HG02973 (cell line): Measurements from ENCODE around the gene SLC28A1.
"Not testable (repeated sequence)": the region's sequence is repeated elsewhere in the genome, so short reads cannot be mapped to it uniquely, and the experiment has no call there.

Experiments used
- ATAC-seq: cut with Tn5 transposase; IDR thresholded peaks from one replicate; pipeline ENCODE4 v1.9.1; 2021; ENCODE audit warnings: moderate library complexity; ENCODE audit not compliant: unreplicated experiment

Gene SLC28A1

DNA sequence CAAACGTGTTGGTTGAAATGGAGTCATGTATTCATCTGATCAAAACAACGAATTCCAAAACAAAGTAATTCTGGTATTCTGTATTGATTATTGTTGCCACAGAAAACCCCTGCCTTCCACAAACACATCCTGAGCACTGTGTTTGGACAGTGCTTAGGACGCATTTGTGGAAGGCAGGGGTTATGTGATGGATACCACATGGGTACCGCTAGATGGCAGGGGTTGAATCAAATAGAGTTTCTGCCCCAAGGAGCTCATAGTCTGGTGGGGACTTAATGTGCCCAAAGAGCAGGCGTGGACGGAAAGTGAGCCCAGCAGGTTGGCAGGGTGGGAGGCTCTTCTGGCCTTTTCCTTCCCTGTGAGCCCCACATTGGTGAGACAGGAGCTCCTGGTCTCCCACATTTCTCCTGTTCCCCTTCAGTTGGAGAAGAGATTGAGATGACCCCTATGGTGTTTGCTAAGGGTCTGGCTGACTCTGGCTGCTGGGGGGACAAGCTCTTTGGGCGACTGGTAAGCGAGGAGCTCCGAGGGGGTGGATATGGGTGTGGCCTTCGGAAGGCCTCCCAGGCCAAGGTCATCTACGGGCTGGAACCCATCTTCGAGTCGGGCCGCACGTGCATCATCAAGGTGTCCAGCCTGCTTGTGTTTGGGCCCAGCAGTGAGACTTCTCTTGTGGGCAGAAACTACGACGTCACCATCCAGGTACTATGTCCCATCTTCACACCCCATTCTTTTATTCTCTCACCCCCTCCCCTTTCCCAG is 22.1 kb upstream of the SLC28A1 start:
- ATAC-seq: no peak

DNA sequence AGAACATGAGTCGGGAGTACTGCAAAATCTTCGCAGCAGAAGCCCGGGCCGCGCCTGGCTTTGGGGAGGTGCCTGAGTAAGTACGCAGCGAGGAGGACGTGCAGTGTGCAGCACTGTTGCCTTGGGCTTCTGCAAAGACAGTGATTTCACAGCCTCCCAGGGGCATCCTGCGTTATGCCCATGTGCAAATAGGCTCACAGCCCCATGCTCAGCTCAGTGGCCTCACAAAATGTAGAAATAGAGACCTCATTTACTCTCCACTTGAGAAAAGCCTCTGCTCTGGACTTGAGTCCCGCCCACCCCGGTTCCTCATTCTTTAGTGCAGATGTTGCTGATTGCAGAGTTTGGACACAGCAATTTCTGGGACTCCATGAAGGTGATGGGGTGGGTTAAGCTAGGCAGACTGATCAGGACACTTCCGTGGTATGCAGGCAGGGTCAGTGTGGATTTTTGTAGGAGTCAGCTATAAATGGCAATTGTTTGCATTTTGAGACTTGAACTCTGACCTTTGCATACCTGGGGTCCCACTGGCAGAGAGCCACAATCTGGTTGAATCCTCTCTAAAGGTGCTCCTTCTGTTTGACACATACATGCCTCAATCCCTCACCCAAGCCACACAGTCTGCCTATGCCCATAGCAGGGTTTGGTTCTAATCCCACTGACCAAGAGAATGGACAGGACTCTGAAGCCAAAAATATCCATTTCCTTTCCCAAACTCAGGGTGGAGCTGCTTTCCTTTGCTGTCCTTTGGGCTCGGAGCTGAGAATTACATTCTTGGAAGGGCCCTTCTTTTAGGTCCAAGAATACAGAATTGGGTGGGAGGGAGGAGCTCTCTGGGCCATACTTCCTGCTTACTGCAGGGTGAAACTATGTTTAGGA is 20.7 kb upstream of the SLC28A1 start:
- ATAC-seq: no peak

- ATAC-seq: no peak
Measured at GRCh38 chr15:84864444-84864795, 20.0 kb upstream of the SLC28A1 start.

DNA sequence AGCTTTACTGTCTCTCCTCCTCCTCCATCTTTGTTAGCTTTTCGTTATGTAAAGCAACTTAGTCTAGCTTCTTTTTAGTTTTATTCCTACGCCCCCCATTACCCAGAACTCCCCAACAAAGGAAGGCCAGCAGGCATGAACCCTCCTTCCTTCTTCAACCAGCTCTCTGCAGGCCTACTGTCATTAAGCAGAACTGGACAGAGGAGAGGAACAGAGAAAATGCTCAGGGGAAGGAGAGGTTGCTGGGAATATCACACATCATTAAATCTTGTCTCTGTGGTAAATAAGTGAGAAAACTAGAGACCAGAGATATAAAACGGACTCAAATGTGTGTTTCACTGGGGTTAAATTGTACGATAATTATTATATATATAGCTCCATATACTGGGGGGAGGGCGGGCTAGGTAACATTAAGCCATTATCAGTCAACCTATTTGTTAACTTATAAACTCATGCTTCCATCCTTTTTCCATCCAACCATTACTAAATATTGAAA is 19.3 kb upstream of the SLC28A1 start:
- ATAC-seq: no peak

- ATAC-seq: no peak
Measured at GRCh38 chr15:84868037-84868880, 16.2 kb upstream of the SLC28A1 start.

DNA sequence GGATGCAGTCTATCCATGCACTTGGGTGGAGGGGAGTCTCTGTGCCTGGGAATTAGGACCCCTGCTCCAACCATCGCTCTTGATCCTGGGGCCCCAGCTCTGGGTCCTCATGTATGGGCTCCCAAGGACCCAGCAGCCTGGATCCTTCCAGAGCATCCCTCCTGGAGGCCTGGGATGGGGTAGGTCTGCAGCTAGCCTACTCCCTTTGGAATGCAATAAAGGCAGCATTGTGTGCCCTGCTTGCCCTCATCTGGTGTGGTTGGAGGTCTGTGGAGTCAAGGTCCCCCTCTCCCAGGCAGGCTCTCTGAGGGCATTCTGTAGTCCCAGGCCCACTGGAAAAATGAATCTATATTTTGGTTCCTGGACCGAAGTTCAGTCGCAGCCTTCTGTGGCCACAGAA is 15.0 kb upstream of the SLC28A1 start:
- ATAC-seq: no peak

DNA sequence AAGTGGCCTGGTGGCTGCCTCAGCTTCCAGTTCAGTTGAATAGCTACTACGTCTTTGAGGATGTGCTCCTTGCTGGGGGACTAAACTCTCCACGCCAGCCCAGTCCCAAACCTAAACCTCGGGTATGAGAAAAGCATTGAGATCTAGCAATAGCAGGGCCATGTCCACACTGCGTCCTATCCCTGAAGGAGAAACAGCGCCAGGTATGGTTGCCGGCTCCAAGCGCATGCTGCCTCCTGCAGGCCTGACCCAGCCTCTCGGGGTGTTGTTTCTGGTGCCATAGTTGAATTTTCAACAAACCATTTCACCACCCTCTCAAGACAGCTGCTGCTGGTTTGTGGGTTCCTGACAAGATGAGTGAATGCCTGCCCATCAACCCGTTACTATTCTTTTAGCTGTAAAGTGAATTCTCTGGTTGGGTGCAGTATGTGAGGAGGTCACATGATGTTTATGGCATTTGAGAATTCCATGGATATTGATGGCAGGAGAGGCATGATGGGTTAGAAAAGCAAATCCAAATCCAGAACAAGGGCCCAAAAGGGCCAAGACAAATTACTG is 13.0 kb upstream of the SLC28A1 start:
- no peak for ATAC-seq

GRCh38 chr15:84872009-84872910 is 12.2 kb upstream of the SLC28A1 start:
- no peak for ATAC-seq

DNA sequence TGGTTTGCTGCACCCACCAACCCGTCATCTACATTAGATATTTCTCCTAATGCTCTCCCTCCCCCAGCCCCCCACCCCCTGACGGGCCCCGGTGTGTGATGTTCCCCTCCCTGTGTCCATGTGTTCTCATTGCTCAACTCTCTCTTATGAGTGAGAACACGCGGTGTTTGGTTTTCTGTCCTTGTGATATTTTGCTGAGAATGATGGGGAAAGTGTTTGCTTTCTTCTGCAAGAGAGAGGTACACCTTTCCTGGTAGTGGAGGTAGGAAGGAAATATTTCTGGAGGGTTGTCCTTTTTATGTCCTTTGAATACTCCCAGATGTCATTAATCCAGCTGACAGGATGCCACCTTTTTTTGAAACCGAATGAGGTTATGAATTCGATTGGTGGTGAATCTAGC is 10.5 kb upstream of the SLC28A1 start:
- ATAC-seq: no peak

DNA sequence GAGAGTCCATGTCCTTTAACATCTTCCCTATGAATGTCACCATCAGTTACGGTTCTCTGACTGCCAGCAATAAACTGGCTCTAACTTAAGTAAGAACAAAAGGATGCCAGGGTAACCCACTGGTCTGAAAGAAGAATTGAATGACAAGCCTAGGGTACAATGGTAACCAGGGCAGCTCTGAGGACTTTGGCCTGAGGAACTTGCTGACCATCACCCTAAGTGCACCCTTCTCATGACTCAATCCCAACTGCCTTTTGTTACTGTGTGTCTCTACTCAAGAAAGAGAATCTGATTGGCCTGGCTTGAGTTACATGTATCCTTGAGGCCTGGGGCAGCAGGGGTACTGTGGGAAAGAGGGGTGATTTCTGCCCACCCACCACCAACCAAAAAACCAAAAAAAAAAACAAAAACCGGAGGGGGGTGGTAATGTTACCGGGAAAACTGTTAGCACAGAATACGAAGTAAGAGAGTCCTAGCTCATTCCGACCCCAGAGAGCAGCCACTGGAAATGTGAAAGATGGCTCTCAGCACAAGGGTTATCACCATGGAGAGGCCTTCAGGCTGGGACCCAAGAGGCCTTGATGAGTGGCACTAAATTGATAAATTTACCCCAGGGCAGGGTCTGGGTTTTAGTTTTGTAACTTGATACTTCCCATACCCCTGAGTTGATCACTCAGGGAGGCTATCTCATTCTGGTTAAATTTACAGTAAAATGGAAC is 9.3 kb upstream of the SLC28A1 start:
- ATAC-seq: no peak

GRCh38 chr15:84876269-84876668 is 8.2 kb upstream of the SLC28A1 start:
- no peak for ATAC-seq

- not testable (repeated sequence) for ATAC-seq
Measured at GRCh38 chr15:84877701-84878100, 6.8 kb upstream of the SLC28A1 start.

DNA sequence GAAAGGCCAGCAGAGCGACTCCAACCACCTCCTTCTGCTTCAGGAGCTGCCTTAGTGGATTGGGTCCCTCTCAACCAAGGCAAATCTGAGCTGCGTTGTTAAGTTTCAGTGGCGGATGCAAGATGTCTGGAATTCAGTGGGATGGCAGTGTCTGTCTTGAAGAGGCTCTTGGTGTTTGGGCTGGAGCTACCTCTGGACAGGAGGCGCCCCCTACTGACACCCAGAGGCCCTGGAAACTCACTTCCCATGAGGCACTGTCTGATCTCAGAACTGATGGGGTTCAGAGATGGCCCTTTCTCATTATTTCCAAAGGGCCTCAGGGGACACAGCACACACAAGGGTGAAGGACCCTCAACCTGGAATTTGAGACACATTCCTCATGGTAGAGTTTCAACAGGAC is 6.0 kb upstream of the SLC28A1 start:
- ATAC-seq: no peak

- no peak for ATAC-seq
Measured at GRCh38 chr15:84879088-84879780, 5.2 kb upstream of the SLC28A1 start.

DNA sequence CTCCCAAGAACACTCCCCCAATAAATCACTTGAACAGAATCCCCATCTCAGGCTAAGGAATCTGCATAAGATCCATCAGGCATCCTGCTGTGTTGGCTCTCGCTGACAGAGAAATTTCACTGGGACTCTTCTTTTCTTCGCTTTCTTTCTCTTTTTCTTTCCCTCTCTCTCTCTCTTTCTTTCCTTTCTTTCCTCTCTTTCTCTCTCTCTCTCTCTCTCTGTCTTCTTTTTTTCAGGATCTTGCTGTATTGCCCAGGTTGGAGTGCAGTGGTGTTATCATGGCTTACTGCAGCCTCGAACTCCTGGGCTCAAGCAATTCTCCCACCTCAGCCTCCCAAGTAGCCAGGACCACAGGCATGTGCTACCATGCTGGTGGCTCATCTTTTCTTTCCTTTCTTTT is 4.5 kb upstream of the SLC28A1 start:
- no peak for ATAC-seq

DNA sequence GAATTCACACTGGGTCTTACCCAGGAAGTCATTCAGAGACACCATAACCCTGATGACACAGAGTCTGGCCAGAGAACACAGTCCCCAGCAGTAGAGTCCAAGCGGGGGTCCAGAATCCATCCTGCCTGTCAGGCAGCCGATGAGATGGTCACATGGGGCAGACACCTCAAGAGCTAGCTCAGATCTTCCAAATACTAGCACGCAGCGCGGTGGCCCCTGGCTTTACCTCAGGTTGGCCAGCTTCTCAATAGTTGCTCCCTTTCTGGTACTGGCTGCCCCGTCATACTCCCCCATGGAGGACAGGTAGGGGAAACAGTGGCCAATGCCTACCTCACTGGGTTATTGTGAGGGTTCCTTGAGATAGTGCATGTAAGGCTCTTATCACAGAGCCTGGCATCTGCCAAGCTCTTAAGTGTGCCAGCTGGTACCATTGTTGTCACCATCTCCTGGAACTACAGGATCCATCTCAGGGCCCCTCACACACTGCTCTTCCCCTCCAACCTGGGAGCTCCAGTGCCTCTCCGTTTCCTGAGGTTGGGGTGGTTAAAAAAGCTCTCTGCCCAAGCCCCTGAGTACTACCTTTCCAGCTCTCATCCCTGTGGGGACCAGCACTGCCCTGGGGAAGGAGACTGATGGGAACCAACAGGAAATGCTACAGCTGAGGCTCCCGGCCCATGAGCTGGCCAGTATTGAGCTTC is 3.5 kb upstream of the SLC28A1 start:
- ATAC-seq: no peak

GRCh38 chr15:84881520-84881830 is 3.0 kb upstream of the SLC28A1 start:
- ATAC-seq: no peak

GRCh38 chr15:84883466-84883865 is 996 bp upstream of the SLC28A1 start:
- no peak for ATAC-seq
